ENCODE measurements around the gene ATIC. TPM values are rescaled to one million over a fixed set of nuclear protein-coding genes. Genes with fewer than 3 reads are reported as not detected.

Gene ATIC
- total and polyA plus RNA-seq, 2 of the 8 experiments (the other 6 are each of a cell fraction or from before 2014, with no cell fraction given): 139 to 319 TPM

DNA sequence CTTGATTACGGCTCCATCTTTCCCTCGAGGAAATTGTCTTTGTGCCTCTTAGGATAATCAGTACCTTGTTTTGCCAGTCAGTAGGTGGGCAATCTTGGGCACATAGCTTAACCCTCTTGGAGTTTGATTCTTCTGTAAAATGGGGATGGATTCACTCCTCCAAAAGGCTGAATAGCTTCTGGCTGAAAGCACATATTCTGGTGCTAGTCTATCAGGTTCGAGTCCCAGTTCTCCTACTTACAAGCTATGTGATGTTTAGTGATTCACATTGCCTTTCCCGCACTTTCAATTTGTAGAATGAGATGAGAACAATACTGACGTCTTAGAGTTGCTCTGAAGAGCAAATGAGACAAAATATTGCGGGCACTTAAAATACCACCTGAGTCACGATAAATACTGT, 43.9 kb downstream of the ATIC start:
- Histone ChIP-seq H2BK15ac (ENCODE audit: low read length) (no peak overlapping the region), H4K20me1 (replicated peaks in 1 of 2; ENCODE audit: control insufficient read depth in 1 of 2, insufficient read depth in 2 of 2, low read length in 2 of 2) (peaks cover 0 to 1% of the 10 kb centered on the region in 2 experiments), H3K9ac (replicated peaks in 1 of 4; ENCODE audit: extremely low read depth in 1 of 4, low read depth in 3 of 4, low read length in 3 of 4) (no peak overlapping the region), H2BK5ac (ENCODE audit: low read depth, low read length) (no peak overlapping the region), H3K23ac (ENCODE audit: insufficient read length) (no peak overlapping the region), H2BK12ac (ENCODE audit: low read depth, low read length) (no peak overlapping the region), H3K4me1 (replicated peaks in 1 of 4; ENCODE audit: control insufficient read depth in 3 of 4, insufficient read depth in 4 of 4, low read length in 3 of 4) (no peaks in the 10 kb centered on the region), H4K91ac (replicated peaks; ENCODE audit: insufficient read length, low read length) (no peak overlapping the region), H3K4me2 (ENCODE audit: insufficient read depth in 1 of 2, low read depth in 2 of 2, low read length in 2 of 2) (no peak overlapping the region), H3K14ac (ENCODE audit: insufficient read length) (no peak overlapping the region), H2AK5ac (ENCODE audit: low read depth, low read length) (no peak overlapping the region), H2BK20ac (ENCODE audit: low read length) (no peak overlapping the region), H3K79me1 (ENCODE audit: low read depth, low read length) (no peaks in the 10 kb centered on the region), H3K9me3 (ENCODE audit: insufficient read depth in 2 of 2, low read depth in 1 of 2, low read length in 1 of 2) (no peaks in the 10 kb centered on the region), H3K23me2 (ENCODE audit: low read depth, low read length) (no peaks in the 10 kb centered on the region), H2AFZ (ENCODE audit: low read length) (no peak overlapping the region), H3K56ac (replicated peaks; ENCODE audit: insufficient read length, low read depth, low read length) (no peak overlapping the region), H3K27me3 (replicated peaks in 1 of 4; ENCODE audit: control insufficient read depth in 3 of 4, extremely low read depth in 1 of 4, insufficient read depth in 3 of 4, low read length in 3 of 4) (no peaks in the 10 kb centered on the region), H3K36me3 (ENCODE audit: control insufficient read depth in 2 of 4, insufficient read depth in 4 of 4, low read length in 3 of 4) (peaks cover 0 to 14% (median 0%) of the 10 kb centered on the region in 4 experiments; a peak in 1 of 8 replicates), H4K5ac (ENCODE audit: insufficient read length, low read depth, low read length) (no peak overlapping the region), H3K79me2 (ENCODE audit: control insufficient read depth in 1 of 2, insufficient read depth in 2 of 2, low read length in 2 of 2) (no peaks in the 10 kb centered on the region), H2BK120ac (replicated peaks; ENCODE audit: low read depth, low read length) (no peak overlapping the region), H4K8ac (ENCODE audit: extremely low read depth, insufficient read depth, low read length) (no peak overlapping the region), H3K18ac (ENCODE audit: extremely low read depth, low read length) (no peak overlapping the region), H3K27ac (ENCODE audit: low read depth, low read length) (no peak overlapping the region), H3K4ac (replicated peaks; ENCODE audit: insufficient read length, low read depth, low read length) (no peak overlapping the region), H3K4me3 (ENCODE audit: extremely low read depth in 1 of 4, insufficient read depth in 2 of 4, low read depth in 3 of 4, low read length in 4 of 4) (no peak overlapping the region)
- no peak for TF ChIP-seq ATF2 (IDR thresholded peaks at IDR 0.05; ENCODE audit: low read length)
- no peak for TF ChIP-seq RFX5 (IDR thresholded peaks at IDR 0.05; ENCODE audit: borderline replicate concordance, low read depth, low read length)
- TF ChIP-seq POLR2AphosphoS5 (IDR thresholded peaks at IDR 0.05; ENCODE audit: low read depth, low read length): no peak
- no peak for TF ChIP-seq MAFK (IDR thresholded peaks at IDR 0.05; ENCODE audit: low read depth, low read length)
- ChIA-PET CTCF (ENCODE audit: partially characterized antibody) (no interaction called here), POLR2A (ENCODE audit: partially characterized antibody) (interaction anchor here (1.6 kb wide), 1 partner anchor 16 kb away, joined by 4 read pairs; no protein-coding TSS in a partner anchor)
- DNase-seq (ENCODE audit: low read depth in 1 of 2, low spot score in 2 of 2) (no peak), FAIRE-seq (no peak)
- 91% methylated on average over 7 of the region's 7 CpGs; no CpG with 5 or more reads in 1 of the 2 experiments for WGBS, 2 experiments (ENCODE audit: extremely low coverage in 1 of 2, insufficient coverage in 1 of 2, insufficient read length in 1 of 2, insufficient replicate concordance in 2 of 2, low coverage in 1 of 2, low lambda C conversion rate in 2 of 2, missing lambda C conversion rate in 1 of 2)
